DOHH2 (cell line): ENCODE measurements around the gene SEC62.

Experiments
- H3F3A ChIP-seq: fragments of 200-600 bp; sonication (generic), shearing (Covaris generic); 2 replicates; pipeline ENCODE4 v1.6.0; 2016; ENCODE audit warnings: antibody characterized with exemption, mild to moderate bottlenecking; ENCODE audit not compliant: control insufficient read depth, insufficient read depth
- H3K27ac ChIP-seq: fragments of 200-600 bp; sonication (generic); 2 replicates; pipeline ENCODE4 v1.5.1; 2014; ENCODE audit warnings: low read depth, mild to moderate bottlenecking, low read length, moderate library complexity
- H3K27me3 ChIP-seq: fragments of 200-600 bp; sonication (generic); 2 replicates; pipeline ENCODE4 v1.6.1; 2014; ENCODE audit warnings: mild to moderate bottlenecking, low read length, mixed read lengths; ENCODE audit not compliant: control insufficient read depth
- H3K36me3 ChIP-seq: fragments of 200-600 bp; sonication (generic); 2 replicates; pipeline ENCODE4 v1.6.1; 2014; ENCODE audit warnings: mild to moderate bottlenecking, low read length, moderate library complexity, mixed read lengths; ENCODE audit not compliant: control insufficient read depth
- H3K4me1 ChIP-seq: fragments of 200-600 bp; sonication (generic); 2 replicates; pipeline ENCODE4 v1.6.1; 2014; ENCODE audit warnings: mild to moderate bottlenecking, low read length, mixed read lengths; ENCODE audit not compliant: control insufficient read depth
- H3K4me2 ChIP-seq: fragments of 200-600 bp; sonication (generic); 2 replicates; pipeline ENCODE4 v1.6.0; 2014; ENCODE audit warnings: mild to moderate bottlenecking, low read length, moderate library complexity
- H3K4me3 ChIP-seq: fragments of 200-600 bp; sonication (generic); 2 replicates; pipeline ENCODE4 v1.5.1; 2014; ENCODE audit warnings: mild to moderate bottlenecking, low read length, mixed read lengths
- H3K79me2 ChIP-seq: fragments of 200-600 bp; sonication (generic); 2 replicates; pipeline ENCODE4 v1.6.1; 2014; ENCODE audit warnings: mild to moderate bottlenecking, low read length, mixed read lengths; ENCODE audit not compliant: control insufficient read depth
- H3K9me2 ChIP-seq: fragments of 200-600 bp; sonication (generic); replicated peaks from 2 replicates; pipeline ENCODE4 v1.6.1; 2014; ENCODE audit warnings: mild to moderate bottlenecking, low read length, mixed read lengths; ENCODE audit not compliant: control insufficient read depth
- H3K9me3 ChIP-seq: fragments of 200-600 bp; sonication (generic); 2 replicates; pipeline ENCODE4 v1.6.1; 2014; ENCODE audit warnings: antibody characterized with exemption, low read length, mixed read lengths; ENCODE audit not compliant: control insufficient read depth, insufficient read depth
- H4K20me1 ChIP-seq: fragments of 200-600 bp; sonication (generic); 2 replicates; pipeline ENCODE4 v1.6.0; 2014; ENCODE audit warnings: low read depth, mild to moderate bottlenecking, antibody characterized with exemption, low read length, moderate library complexity; ENCODE audit not compliant: control insufficient read depth, insufficient read depth
- CTCF ChIP-seq: fragments of 200-600 bp; sonication (generic); IDR thresholded peaks from one replicate; pipeline ENCODE4 v1.5.1; 2014; ENCODE audit warnings: antibody characterized with exemption, mild to moderate bottlenecking, low read depth, low read length; ENCODE audit not compliant: poor library complexity, severe bottlenecking
- EZH2phosphoT487 ChIP-seq: fragments of 200-600 bp; sonication (generic); IDR thresholded peaks from 2 replicates; pipeline ENCODE4 v1.6.1; 2017; ENCODE audit warnings: borderline replicate concordance, mild to moderate bottlenecking, antibody characterized with exemption, low read length, moderate library complexity, mixed read lengths

SEC62 gene

DNA sequence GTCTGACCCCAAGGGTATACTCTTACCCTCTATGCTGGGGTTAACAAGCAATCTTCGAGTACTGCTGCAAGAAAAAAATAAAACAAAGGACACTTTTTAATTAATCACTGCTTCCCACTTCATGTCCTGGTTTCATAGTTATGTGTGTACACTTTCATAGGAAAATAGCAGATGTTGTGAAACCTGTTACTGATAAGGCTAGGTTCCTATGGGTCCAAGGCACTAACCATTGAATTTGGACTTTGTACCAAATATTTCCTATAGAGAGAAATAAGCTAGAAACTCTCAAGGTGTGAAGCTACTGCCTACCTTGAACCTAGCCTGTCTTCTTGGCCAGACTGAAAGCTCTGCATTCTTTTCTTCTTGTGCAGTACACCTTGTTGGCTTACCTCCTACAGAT is 56.6 kb downstream of the SEC62 start:
- H3K27me3 ChIP-seq: no peaks in the 10 kb centered on the region
- no peaks in the 10 kb centered on the region for H3K9me2 ChIP-seq
- no peaks in the 10 kb centered on the region for H4K20me1 ChIP-seq
- no peak overlapping the region for H3K27ac ChIP-seq
- no peaks in the 10 kb centered on the region for H3K9me3 ChIP-seq
- no peaks in the 10 kb centered on the region for H3K36me3 ChIP-seq
- no peak overlapping the region for H3K4me3 ChIP-seq
- H3K79me2 ChIP-seq: no peaks in the 10 kb centered on the region
- H3K4me2 ChIP-seq: no peak overlapping the region
- TF ChIP-seq EZH2phosphoT487: no peak
- no peak for TF ChIP-seq CTCF
- 0 out of 2 replicates have a peak, but pooled peaks cover 2% of the 10 kb centered on the region for H3F3A ChIP-seq
- no peaks in the 10 kb centered on the region for H3K4me1 ChIP-seq

DNA sequence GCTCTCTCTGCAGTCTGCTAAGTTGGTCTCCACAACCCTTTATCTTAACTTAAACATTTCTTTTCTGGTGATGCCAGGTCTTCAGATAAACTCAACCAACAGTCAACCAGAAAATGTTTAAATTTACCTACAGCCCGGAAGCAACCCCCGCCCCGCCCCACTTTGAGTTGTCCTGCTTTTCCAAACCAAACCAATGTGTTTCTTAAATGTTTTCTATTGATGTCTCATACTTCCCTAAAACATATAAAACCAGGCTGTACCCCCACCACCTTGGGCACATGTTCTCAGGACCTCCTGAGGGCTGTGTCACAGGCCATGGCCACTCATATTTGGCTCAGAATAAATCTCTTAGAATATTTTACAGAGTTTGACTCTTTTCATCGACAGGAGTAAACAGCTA is 58.0 kb downstream of the SEC62 start:
- H3K27ac ChIP-seq: no peak overlapping the region
- H3K4me3 ChIP-seq: no peak overlapping the region
- no peak overlapping the region for H3K4me2 ChIP-seq
- no peaks in the 10 kb centered on the region for H3K4me1 ChIP-seq
- H4K20me1 ChIP-seq: no peaks in the 10 kb centered on the region
- TF ChIP-seq EZH2phosphoT487 (no peak), CTCF (no peak)
- H3K9me2 ChIP-seq: no peaks in the 10 kb centered on the region
- no peaks in the 10 kb centered on the region for H3K9me3 ChIP-seq
- H3F3A ChIP-seq: 0 out of 2 replicates have a peak, but pooled peaks cover 2% of the 10 kb centered on the region
- H3K79me2 ChIP-seq: no peaks in the 10 kb centered on the region
- no peaks in the 10 kb centered on the region for H3K36me3 ChIP-seq
- H3K27me3 ChIP-seq: no peaks in the 10 kb centered on the region

DNA sequence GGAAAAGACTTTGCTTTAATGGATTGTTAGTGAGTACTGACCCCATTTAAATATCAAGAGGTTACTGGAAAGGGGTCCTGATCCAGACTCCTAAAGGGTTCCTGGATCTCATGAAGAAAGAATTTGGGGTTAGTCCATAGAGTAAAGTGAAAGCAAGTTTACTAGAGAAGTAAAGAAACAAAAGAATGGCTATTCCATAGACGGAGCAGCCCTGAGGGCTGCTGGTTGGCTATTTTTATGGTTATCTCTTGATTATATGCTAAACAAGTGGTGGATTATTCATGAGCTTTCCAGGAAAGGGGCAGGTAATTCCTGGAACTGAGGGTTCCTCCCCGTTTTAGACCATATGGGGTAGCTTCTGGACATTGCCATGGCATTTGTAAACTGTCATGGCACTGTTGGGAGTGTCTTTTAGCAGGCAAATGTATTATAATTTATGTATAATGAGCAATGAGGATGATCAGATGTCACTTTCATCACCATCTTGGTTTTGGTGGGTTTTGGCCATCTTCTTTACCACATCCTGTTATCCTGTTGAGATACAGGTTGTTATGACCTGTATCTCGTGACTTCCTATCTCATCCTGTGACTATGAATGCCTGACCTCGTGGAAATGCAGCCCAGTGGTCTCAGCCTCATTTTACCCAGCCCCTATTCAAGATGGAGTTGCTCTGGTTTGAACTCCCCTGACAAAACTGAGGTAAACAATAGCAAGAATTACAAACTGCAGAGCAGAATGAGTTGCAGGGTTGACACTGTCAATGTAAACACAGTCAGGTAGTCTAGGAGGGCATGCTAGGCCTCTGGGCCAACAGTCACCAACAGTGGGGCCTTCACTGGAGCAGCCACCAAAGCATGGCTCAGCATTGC is 60.9 kb downstream of the SEC62 start:
- H3K4me2 ChIP-seq: no peak overlapping the region
- H3K36me3 ChIP-seq: no peaks in the 10 kb centered on the region
- H3K9me3 ChIP-seq: no peaks in the 10 kb centered on the region
- no peaks in the 10 kb centered on the region for H3K27me3 ChIP-seq
- no peak overlapping the region for H3K4me3 ChIP-seq
- H3K27ac ChIP-seq: no peak overlapping the region
- H3K9me2 ChIP-seq: no peaks in the 10 kb centered on the region
- TF ChIP-seq EZH2phosphoT487 (no peak), CTCF (no peak)
- H3K79me2 ChIP-seq: no peaks in the 10 kb centered on the region
- H4K20me1 ChIP-seq: no peaks in the 10 kb centered on the region
- H3K4me1 ChIP-seq: no peaks in the 10 kb centered on the region
- no peaks in the 10 kb centered on the region for H3F3A ChIP-seq
